ENCODE results near the gene HSD17B1.

The HSD17B1 gene

DNA sequence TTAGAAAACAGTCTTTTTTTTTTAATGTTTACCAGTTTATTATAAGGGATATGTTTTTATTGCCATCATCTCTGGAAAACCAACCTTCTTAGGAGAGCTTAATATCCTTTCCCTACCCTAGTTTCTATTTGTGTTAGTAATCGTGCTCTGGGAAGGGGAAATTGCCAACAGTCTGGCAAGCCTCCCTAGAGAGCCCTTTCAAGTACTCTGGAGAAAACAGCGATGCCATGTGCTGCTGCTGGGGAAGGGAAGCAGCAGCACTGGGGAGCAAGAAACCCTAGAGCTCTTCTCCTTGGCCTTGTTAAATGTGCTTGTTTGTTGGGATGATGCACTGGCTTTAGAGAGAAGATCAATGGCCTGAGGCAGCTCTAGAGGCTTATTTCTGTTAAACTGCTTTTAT lies 46.2 kb downstream of the HSD17B1 start:
- DNase-seq (ENCODE audit: low read depth in 2 of 3, low spot score in 1 of 3), result no peak

DNA sequence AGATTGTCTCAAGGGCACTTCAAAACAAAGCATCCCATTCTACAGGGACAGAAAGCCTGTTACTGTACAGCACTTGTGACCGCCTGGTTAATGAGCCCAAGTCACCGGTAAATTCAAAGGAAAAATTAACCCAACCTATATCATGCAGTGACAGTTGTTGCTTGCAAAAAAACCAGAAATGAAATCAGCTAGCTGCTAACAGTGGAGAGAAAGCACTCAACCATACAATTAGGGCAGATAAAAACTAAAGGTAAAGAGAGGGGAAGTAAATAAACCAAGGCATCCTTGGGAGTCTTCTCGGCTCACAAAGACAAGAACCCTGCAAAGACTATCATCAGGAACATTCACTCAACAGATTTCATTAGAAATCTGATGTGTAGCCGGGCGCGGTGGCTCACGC lies 50.6 kb downstream of the HSD17B1 start:
- DNase-seq (ENCODE audit: low read depth in 2 of 3, low spot score in 1 of 3), result no peak

All from stimulated activated CD4-positive, alpha-beta T cell treated with anti-CD3 and anti-CD28 coated beads, Interleukin-12 subunit alpha, Interleukin-12 subunit beta, amount 100 ng/mL, for 48 hours (primary cell).